Gastrocnemius medialis (tissue), 4 donors: ENCODE data around the gene CA10. TPM values are rescaled to one million over a fixed set of nuclear protein-coding genes. Genes with fewer than 3 reads are reported as not detected.

ENCODE experiments used
- ATAC-seq, 2 donors: fragments of 150-250 bp; one replicate each; pipeline ENCODE4 v1.9.1; 2016
- DNase-seq, 2 donors: peaks; one replicate each; pipeline ENCODE4 v3.0.0-alpha.2; 2019
- H3K27ac ChIP-seq, 4 donors: fragments of 200-600 bp; sonication (generic); 1 replicate in 1 of 4; 2 replicates in 3 of 4; pipeline ENCODE4 v1.5.1; 2016 to 2018; ENCODE audit warnings: mild to moderate bottlenecking in 2 of 4, moderate library complexity in 1 of 4
- H3K27me3 ChIP-seq, 3 donors: fragments of 200-600 bp; sonication (generic) in 2 of 3; 1 replicate in 1 of 3; 2 replicates in 2 of 3; pipeline versions ENCODE4 v1.5.1 to v1.6.0; 2016 to 2019; ENCODE audit warnings: mild to moderate bottlenecking in 1 of 3, moderate library complexity in 1 of 3
- H3K36me3 ChIP-seq, 2 donors: fragments of 200-600 bp; sonication (generic) in 1 of 2; one replicate each; pipeline ENCODE4 v1.5.1; 2017 to 2018
- H3K4me1 ChIP-seq, 2 donors: fragments of 200-600 bp; sonication (generic) in 1 of 2; one replicate each; pipeline ENCODE4 v1.5.1; 2016 to 2017; ENCODE audit warnings: mild to moderate bottlenecking in 2 of 2
- H3K4me3 ChIP-seq, 4 donors: fragments of 200-600 bp; sonication (generic) in 3 of 4; 1 replicate in 1 of 4; 2 replicates in 3 of 4; pipeline ENCODE4 v1.5.1; 2016 to 2019; ENCODE audit warnings: mild to moderate bottlenecking in 2 of 4
- H3K9me3 ChIP-seq, 3 donors: fragments of 200-600 bp; sonication (generic) in 2 of 3; 1 replicate in 1 of 3; 2 replicates in 2 of 3; pipeline ENCODE4 v1.5.1; 2016 to 2019
- POLR2A ChIP-seq, 2 donors: fragments of 450-650 bp; IDR thresholded peaks; one replicate each; pipeline ENCODE4 v1.6.1; 2017; ENCODE audit warnings: antibody characterized with exemption in 2 of 2, mild to moderate bottlenecking in 2 of 2, moderate library complexity in 2 of 2
- in situ Hi-C, 4 donors: fragments of 200-750 bp; cut with MboI; loops; one replicate each; pipeline versions ENCODE4 v1.15.0 to v1.8.0; 2017; ENCODE audit warnings: low sequenced_read_pairs in 4 of 4
- intact Hi-C: fragments of 100-400 bp; cut with DNase I; formaldehyde crosslinking; loops from one replicate; pipeline ENCODE4 v1.15.1; 2023; ENCODE audit warnings: low total_unique reads
- total RNA-seq, 4 donors: library from RNA; depleted of rRNA; stranded (reverse); fragments of >200 nt; gene quantifications; one replicate each; pipeline versions ENCODE4 v1.1.0 to v1.2.3, GENCODE V29; 2016
- TF ChIP-seq, protein P1 (sequence below), 5 experiments: fragments of 450-650 bp in 3 of 5; fragments of 200-600 bp in 2 of 5; sonication (generic) in 2 of 5; IDR thresholded peaks in 4 of 5; conservative IDR thresholded peaks in 1 of 5; 1 replicate in 4 of 5; 2 replicates in 1 of 5; pipeline ENCODE4 v1.5.1; 2016 to 2019; ENCODE audit warnings: antibody characterized with exemption in 5 of 5, mild to moderate bottlenecking in 3 of 5, moderate library complexity in 3 of 5

Gene CA10
- total RNA-seq, 4 donors from 2014 or later, result not detected

DNA sequence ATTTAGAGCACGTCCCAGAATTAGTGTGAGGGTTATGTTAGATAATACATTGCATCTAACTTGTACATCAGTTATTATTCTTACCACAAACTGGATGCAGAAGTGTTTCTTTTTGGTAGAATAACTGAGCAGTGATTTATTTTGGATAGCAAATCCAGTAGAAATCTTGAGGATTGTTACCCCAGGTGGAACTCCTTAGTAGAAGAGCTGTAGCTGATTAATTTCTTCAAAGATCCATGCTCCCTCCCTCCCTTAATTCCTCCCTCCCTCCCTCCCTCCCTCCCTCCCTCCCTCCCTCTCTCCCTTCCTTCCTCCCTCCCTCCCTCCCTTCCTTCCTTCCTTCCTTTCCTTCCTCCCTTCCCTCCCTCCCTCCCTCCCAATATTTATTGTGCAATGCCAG is 337.7 kb downstream of the CA10 start:
- Histone ChIP-seq H3K9me3 (no peaks in the 10 kb centered on the region), H3K27ac (no peak overlapping the region), H3K36me3 (no peaks in the 10 kb centered on the region), H3K4me1 (no peaks in the 10 kb centered on the region), H3K4me3 (no peak overlapping the region), H3K27me3 (no peaks in the 10 kb centered on the region)
- no peak for TF ChIP-seq POLR2A (IDR thresholded peaks at IDR 0.05)
- TF ChIP-seq, protein P1, sequence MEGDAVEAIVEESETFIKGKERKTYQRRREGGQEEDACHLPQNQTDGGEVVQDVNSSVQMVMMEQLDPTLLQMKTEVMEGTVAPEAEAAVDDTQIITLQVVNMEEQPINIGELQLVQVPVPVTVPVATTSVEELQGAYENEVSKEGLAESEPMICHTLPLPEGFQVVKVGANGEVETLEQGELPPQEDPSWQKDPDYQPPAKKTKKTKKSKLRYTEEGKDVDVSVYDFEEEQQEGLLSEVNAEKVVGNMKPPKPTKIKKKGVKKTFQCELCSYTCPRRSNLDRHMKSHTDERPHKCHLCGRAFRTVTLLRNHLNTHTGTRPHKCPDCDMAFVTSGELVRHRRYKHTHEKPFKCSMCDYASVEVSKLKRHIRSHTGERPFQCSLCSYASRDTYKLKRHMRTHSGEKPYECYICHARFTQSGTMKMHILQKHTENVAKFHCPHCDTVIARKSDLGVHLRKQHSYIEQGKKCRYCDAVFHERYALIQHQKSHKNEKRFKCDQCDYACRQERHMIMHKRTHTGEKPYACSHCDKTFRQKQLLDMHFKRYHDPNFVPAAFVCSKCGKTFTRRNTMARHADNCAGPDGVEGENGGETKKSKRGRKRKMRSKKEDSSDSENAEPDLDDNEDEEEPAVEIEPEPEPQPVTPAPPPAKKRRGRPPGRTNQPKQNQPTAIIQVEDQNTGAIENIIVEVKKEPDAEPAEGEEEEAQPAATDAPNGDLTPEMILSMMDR (IDR thresholded peaks at IDR 0.05 in 4 of 5, conservative IDR thresholded peaks at IDR 0.05 in 1 of 5), result no peak
- ATAC-seq (no peak), DNase-seq (no peak)
- intact Hi-C loops (no loop called here), in situ Hi-C loops (loop anchor here in 1 of 4 donors (25.0 kb wide), 1 partner anchor 92 kb away; no protein-coding TSS in a partner anchor)

DNA sequence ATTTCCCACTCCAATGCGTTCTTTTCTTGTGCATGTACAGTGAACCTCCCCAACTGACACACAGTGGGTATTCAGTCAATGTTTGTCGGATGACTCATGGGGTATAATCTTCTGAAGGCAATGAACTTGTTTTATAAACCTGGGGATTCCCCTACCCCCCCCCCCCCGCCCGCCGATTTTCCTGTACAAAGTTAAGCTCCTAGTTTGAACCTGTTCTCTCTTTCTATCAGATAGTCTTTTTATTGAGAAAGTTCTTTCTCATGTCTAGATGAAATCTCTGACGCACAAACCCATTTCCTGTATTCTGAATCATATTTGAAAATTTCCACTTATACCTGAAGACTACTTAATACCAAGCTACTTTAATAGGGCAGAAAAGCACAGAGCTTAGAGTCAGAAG is 338.3 kb downstream of the CA10 start:
- TF ChIP-seq POLR2A (IDR thresholded peaks at IDR 0.05), result no peak
- TF ChIP-seq, protein P1 (IDR thresholded peaks at IDR 0.05 in 4 of 5, conservative IDR thresholded peaks at IDR 0.05 in 1 of 5), result no peak
- Histone ChIP-seq H3K4me1 (no peaks in the 10 kb centered on the region), H3K4me3 (no peak overlapping the region), H3K27me3 (no peaks in the 10 kb centered on the region), H3K27ac (no peak overlapping the region), H3K36me3 (no peaks in the 10 kb centered on the region), H3K9me3 (no peaks in the 10 kb centered on the region)
- ATAC-seq, result no peak
- intact Hi-C loops (no loop called here), in situ Hi-C loops (loop anchor here in 1 of 4 donors (25.0 kb wide), 1 partner anchor 92 kb away; no protein-coding TSS in a partner anchor)
- DNase-seq, result no peak

DNA sequence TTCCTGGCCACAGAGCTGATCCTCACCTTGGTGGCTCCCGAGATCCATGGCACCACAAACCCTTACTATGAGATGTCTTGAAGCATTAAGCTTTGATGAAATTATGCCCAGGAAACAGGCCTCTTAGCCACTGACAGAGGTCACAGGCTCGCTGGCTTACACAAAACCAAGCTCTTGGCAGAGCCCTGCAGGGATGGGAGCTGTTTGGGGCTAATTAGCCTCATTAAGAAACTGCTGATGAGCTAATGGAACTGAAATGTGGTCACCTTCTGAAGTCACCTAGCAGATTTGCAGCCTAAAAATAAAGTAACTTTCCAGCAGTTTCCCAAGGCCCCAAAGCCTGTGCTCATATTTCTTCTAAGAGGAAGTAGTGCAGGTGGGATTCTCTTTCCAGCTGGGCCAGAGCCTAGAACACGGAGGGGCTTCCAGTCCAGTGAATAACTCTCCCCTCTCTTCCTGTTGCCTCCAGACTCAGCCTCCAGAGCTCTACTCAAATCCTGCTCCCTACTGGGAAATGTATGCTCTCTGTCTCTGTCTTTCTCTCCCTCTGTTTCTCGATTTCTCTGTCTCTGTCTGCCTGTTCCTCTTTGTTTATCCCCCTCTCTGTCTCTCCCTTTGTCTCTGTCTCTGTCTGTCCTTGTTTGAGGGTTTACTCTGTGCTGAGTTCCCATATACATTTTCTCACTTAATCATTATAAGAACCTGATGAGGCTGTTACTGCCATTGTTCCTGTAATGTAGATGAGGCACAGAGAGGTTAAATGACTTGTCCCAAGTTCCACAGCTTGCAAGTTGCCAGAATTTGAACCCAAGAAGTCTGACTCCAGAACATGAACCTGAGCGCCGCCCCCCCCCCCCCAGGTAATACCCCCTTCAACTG is 338.9 kb downstream of the CA10 start:
- H3K9me3 ChIP-seq, result no peaks in the 10 kb centered on the region
- TF ChIP-seq, protein P1 (IDR thresholded peaks at IDR 0.05 in 4 of 5, conservative IDR thresholded peaks at IDR 0.05 in 1 of 5), result no peak
- TF ChIP-seq POLR2A (IDR thresholded peaks at IDR 0.05), result no peak
- H3K36me3 ChIP-seq, result no peaks in the 10 kb centered on the region
- ATAC-seq, result no peak
- H3K4me1 ChIP-seq, result no peaks in the 10 kb centered on the region
- intact Hi-C loops, result no loop called here
- H3K4me3 ChIP-seq, result no peak overlapping the region
- in situ Hi-C loops, result loop anchor here in 1 of 4 donors (25.0 kb wide), 1 partner anchor 93 kb away; no protein-coding TSS in a partner anchor
- no peak overlapping the region for H3K27ac ChIP-seq
- no peaks in the 10 kb centered on the region for H3K27me3 ChIP-seq
- no peak for DNase-seq

DNA sequence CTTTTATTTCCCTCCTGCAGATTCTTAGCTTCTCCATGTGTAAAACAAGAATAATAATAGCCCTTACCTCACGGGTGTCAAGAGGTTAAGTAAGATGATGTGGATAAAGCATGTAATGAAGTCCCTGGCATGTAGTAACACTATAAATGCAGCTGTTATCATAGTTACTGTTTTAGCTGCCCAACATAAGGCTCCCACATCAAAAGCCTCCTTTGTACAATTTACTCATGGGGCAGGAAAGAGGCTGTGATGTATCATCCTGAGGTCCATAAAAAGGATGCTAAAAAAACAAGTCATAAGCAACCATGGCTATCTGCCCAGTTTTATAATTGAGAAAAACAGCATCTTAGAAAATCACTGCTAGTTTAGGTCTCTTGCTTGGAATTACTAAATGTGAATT is 339.7 kb downstream of the CA10 start:
- no peaks in the 10 kb centered on the region for H3K9me3 ChIP-seq
- no peak for TF ChIP-seq POLR2A (IDR thresholded peaks at IDR 0.05)
- TF ChIP-seq, protein P1 (IDR thresholded peaks at IDR 0.05 in 4 of 5, conservative IDR thresholded peaks at IDR 0.05 in 1 of 5), result no peak
- ATAC-seq (no peak), DNase-seq (no peak)
- no peaks in the 10 kb centered on the region for H3K36me3 ChIP-seq
- in situ Hi-C loops, result loop anchor here in 1 of 4 donors (25.0 kb wide), 1 partner anchor 94 kb away; no protein-coding TSS in a partner anchor
- intact Hi-C loops, result no loop called here
- H3K4me3 ChIP-seq, result no peak overlapping the region
- no peaks in the 10 kb centered on the region for H3K27me3 ChIP-seq
- no peak overlapping the region for H3K27ac ChIP-seq
- no peaks in the 10 kb centered on the region for H3K4me1 ChIP-seq
